ENCODE measurements around the gene STATH.
"Not testable (repeated sequence)": the region's sequence is repeated elsewhere in the genome, so short reads cannot be mapped to it uniquely, and the experiment has no call there.

STATH gene

GRCh38 chr4:69995526-69996016 lies at the start of gene STATH:
Gene STATH, plus strand, starts transcription at chr4:69995966. Its CDS starts 2,472 bp downstream, at chr4:69998438.
- no peak for DNase-seq

- no peak for DNase-seq
Measured at GRCh38 chr4:69951602-69952001, 44.2 kb upstream of the STATH start.

GRCh38 chr4:69957209-69957608 lies 38.6 kb upstream of the STATH start:
- no peak for DNase-seq

GRCh38 chr4:69965628-69966027 lies 30.1 kb upstream of the STATH start, which contains the start of gene CSN2:
Gene CSN2, minus strand, starts transcription at chr4:69965728. Its CDS starts 4,733 bp downstream, at chr4:69960995.
- DNase-seq = no peak

- no peak for DNase-seq
Measured at GRCh38 chr4:69970071-69970470, 25.7 kb upstream of the STATH start.

GRCh38 chr4:69974631-69975030 lies 21.1 kb upstream of the STATH start:
- DNase-seq = no peak

- DNase-seq = no peak
Measured at GRCh38 chr4:69977582-69977981, 18.2 kb upstream of the STATH start.

- no peak for DNase-seq
Measured at GRCh38 chr4:69984030-69984443, 11.7 kb upstream of the STATH start.

- no peak for DNase-seq
Measured at GRCh38 chr4:69986663-69987062, 9.1 kb upstream of the STATH start.

- no peak for DNase-seq
Measured at GRCh38 chr4:69991016-69991415, 4.8 kb upstream of the STATH start.

GRCh38 chr4:69994782-69995181 lies 984 bp upstream of the STATH start:
- no peak for DNase-seq

GRCh38 chr4:69999420-69999819 lies 3.7 kb downstream of the STATH start:
- DNase-seq = no peak

- DNase-seq = peak; percentile 76
Measured at GRCh38 chr4:70000711-70001110, 4.9 kb downstream of the STATH start.

GRCh38 chr4:70002507-70002906 lies 6.7 kb downstream of the STATH start:
- DNase-seq = no peak

- DNase-seq = no peak
Measured at GRCh38 chr4:70008771-70009170, 13.0 kb downstream of the STATH start.

GRCh38 chr4:70019006-70019405 lies 23.2 kb downstream of the STATH start:
- not testable (repeated sequence) for DNase-seq

- no peak for DNase-seq
Measured at GRCh38 chr4:70023218-70023617, 27.5 kb downstream of the STATH start.

- DNase-seq = no peak
Measured at GRCh38 chr4:70027011-70027410, 31.2 kb downstream of the STATH start.

GRCh38 chr4:70028159-70028558 lies 32.4 kb downstream of the STATH start, which contains the start of gene HTN3:
Gene HTN3, plus strand, starts transcription at chr4:70028459. Its CDS starts 2,282 bp downstream, at chr4:70030741.
- DNase-seq = not testable (repeated sequence)

- DNase-seq = not testable (repeated sequence)
Measured at GRCh38 chr4:70037559-70037958, 41.8 kb downstream of the STATH start.

GRCh38 chr4:70039928-70040327 lies 44.2 kb downstream of the STATH start:
- not testable (repeated sequence) for DNase-seq

GRCh38 chr4:70041652-70042286 lies 46.0 kb downstream of the STATH start:
- no peak for DNase-seq

- not testable (repeated sequence) for DNase-seq
Measured at GRCh38 chr4:70050138-70050537, 54.4 kb downstream of the STATH start, which contains the start of gene HTN1. Gene HTN1, plus strand, starts transcription at chr4:70050438. Its CDS starts 2,639 bp downstream, at chr4:70053077.

All from hematopoietic multipotent progenitor cell treated with erythropoietin and hydrocortisone succinate and interleukin-3 and kit ligand, for 4 days (in vitro differentiated cells).